K562 (cell line): Measurements from ENCODE around the gene SLC2A4. TPM values are rescaled to one million over a fixed set of nuclear protein-coding genes. Genes with fewer than 3 reads are reported as not detected.
A peak's percentile ranks its signal among the peaks of the same experiment; 100 is the strongest.

Experiments used
- ATAC-seq: fragments of 200-7000 bp; cut with Tn5 transposase; 3 replicates; pipeline ENCODE4 v1.9.1; 2020; ENCODE audit warnings: moderate library complexity
- BruUV-seq: library from RNA; stranded (reverse); fragments of 400-500 nt; replicated peaks from 2 replicates; lab custom pipeline; 2021; lab: Mats Ljungman, UMichigan
- CTCF ChIA-PET: fragments of 300-600 bp; formaldehyde crosslinking; extraction: SDS; loops from one replicate; lab custom pipeline; 2021; ENCODE audit warnings: low intra/inter-chr PET ratio; lab: Yijun Ruan, JAX
- POLR2A ChIA-PET: fragments of 300-600, 350-650 bp; sonication (Branson Sonifier 250); formaldehyde crosslinking; extraction: SDS; loops from one replicate; lab custom pipeline; 2021; ENCODE audit warnings: antibody characterized with exemption, inconsistent platforms; lab: Yijun Ruan, JAX
- DNase-seq, 4 experiments: peaks; one replicate each; pipeline versions ENCODE4 v3.0.0 to v3.0.0-alpha.2; 2011 to 2018; ENCODE audit warnings: low spot score in 3 of 4, mixed read lengths in 3 of 4; ENCODE audit errors: extremely low read depth in 1 of 4
- FAIRE-seq: peaks from 2 replicates; lab custom pipeline; 2011; peaks lifted over from hg19 to GRCh38; lab: Jason Lieb, UNC
- H2AFZ ChIP-seq: 2 replicates; pipeline ENCODE4 v1.6.0; 2011; ENCODE audit warnings: low read depth, low read length, control low read depth, inconsistent platforms
- H3K27ac ChIP-seq: fragments of 200-600 bp; 3 replicates; pipeline ENCODE4 v1.8.0; 2011; ENCODE audit warnings: low read depth, mild to moderate bottlenecking, control low read depth, inconsistent platforms, low read length, moderate library complexity, mixed read lengths; ENCODE audit errors: extremely low read depth
- H3K27me3 ChIP-seq, 2 experiments: fragments of 300-600 bp in 1 of 2; 2 replicates in 1 of 2; 3 replicates in 1 of 2; pipeline versions ENCODE4 v1.6.0 to v1.8.0; 2011; ENCODE audit warnings: inconsistent platforms in 2 of 2, low read length in 2 of 2, mild to moderate bottlenecking in 1 of 2, mixed read lengths in 1 of 2, moderate library complexity in 1 of 2; ENCODE audit not compliant: control insufficient read depth in 2 of 2, insufficient read depth in 2 of 2
- H3K36me3 ChIP-seq: fragments of 300-600 bp; 3 replicates; pipeline ENCODE4 v1.8.0; 2011; ENCODE audit warnings: mild to moderate bottlenecking, low read length, inconsistent platforms; ENCODE audit not compliant: control insufficient read depth, insufficient read depth
- H3K4me1 ChIP-seq, 2 experiments: fragments of 200-600 bp in 1 of 2; replicated peaks in 1 of 2; 2 replicates in 1 of 2; 3 replicates in 1 of 2; pipeline versions ENCODE4 v1.5.1 to v1.8.0; 2011; ENCODE audit warnings: inconsistent platforms in 2 of 2, low read length in 2 of 2, mild to moderate bottlenecking in 1 of 2, mixed read lengths in 1 of 2, moderate library complexity in 1 of 2; ENCODE audit not compliant: control insufficient read depth in 2 of 2, insufficient read depth in 2 of 2
- H3K4me2 ChIP-seq: 2 replicates; pipeline ENCODE4 v1.6.1; 2011; ENCODE audit warnings: low read length, control low read depth, inconsistent platforms, mixed read lengths; ENCODE audit not compliant: insufficient read depth
- H3K4me3 ChIP-seq: fragments of 200-600 bp; sonication (generic), shearing (Covaris generic); 2 replicates; pipeline ENCODE4 v1.5.1; 2016; ENCODE audit warnings: control low read depth, inconsistent platforms
- H3K79me2 ChIP-seq: fragments of 200-600 bp; 3 replicates; pipeline ENCODE4 v1.8.0; 2011; ENCODE audit warnings: low read length, inconsistent platforms; ENCODE audit not compliant: control insufficient read depth, insufficient read depth
- H3K9ac ChIP-seq, 2 experiments: 2 replicates each; pipeline versions ENCODE4 v1.6.0 to v1.6.1; 2011; ENCODE audit warnings: low read depth in 2 of 2, low read length in 2 of 2, control low read depth in 1 of 2, inconsistent platforms in 1 of 2, mild to moderate bottlenecking in 1 of 2, mixed read lengths in 1 of 2; ENCODE audit not compliant: insufficient read depth in 1 of 2
- H3K9me1 ChIP-seq: one replicate; pipeline ENCODE4 v1.6.0; 2011; ENCODE audit warnings: inconsistent platforms, mild to moderate bottlenecking, low read length, moderate library complexity; ENCODE audit not compliant: control insufficient read depth, insufficient read depth
- H3K9me3 ChIP-seq: replicated peaks from 2 replicates; pipeline ENCODE4 v1.5.1; 2011; ENCODE audit warnings: low read depth, low read length, inconsistent platforms; ENCODE audit not compliant: control insufficient read depth, insufficient read depth
- H4K20me1 ChIP-seq: replicated peaks from 2 replicates; pipeline ENCODE4 v1.6.1; 2011; ENCODE audit warnings: low read length, inconsistent platforms, mixed read lengths; ENCODE audit not compliant: control insufficient read depth, insufficient read depth
- ATF2 ChIP-seq: sonication (generic); formaldehyde crosslinking; IDR thresholded peaks from 2 replicates; pipeline ENCODE4 v1.8.1; 2022; ENCODE audit warnings: missing genetic modification reagents
- GTF2F1 ChIP-seq: IDR thresholded peaks from 2 replicates; pipeline ENCODE4 v1.6.1; 2011; ENCODE audit warnings: low read depth, low read length, improper control_type of control experiment
- NR1H2 ChIP-seq: sonication (generic); formaldehyde crosslinking; IDR thresholded peaks from 2 replicates; pipeline ENCODE4 v1.4.0; 2020; ENCODE audit warnings: mild to moderate bottlenecking, missing genetic modification reagents
- POLR2A ChIP-seq: fragments of 450-650 bp; conservative IDR thresholded peaks from 2 replicates; pipeline ENCODE4 v1.6.1; 2016
- SMAD2 ChIP-seq: fragments of 150-350 bp; IDR thresholded peaks from 2 replicates; pipeline ENCODE4 v1.6.1; 2014; ENCODE audit warnings: low read depth, mild to moderate bottlenecking, low read length
- TSHZ1 ChIP-seq: fragments of 250-450 bp; sonication (Bioruptor Pico); IDR thresholded peaks from 2 replicates; pipeline ENCODE4 v1.4.0; 2020; ENCODE audit warnings: mild to moderate bottlenecking, moderate library complexity
- ZBTB1 ChIP-seq: sonication (generic); formaldehyde crosslinking; IDR thresholded peaks from 2 replicates; pipeline ENCODE4 v1.8.1; 2023; ENCODE audit warnings: missing genetic modification reagents, low read depth, mild to moderate bottlenecking, borderline replicate concordance
- WGBS: fragments of 100-300 bp; shearing (Covaris generic); methylation state at CpG from one replicate; pipeline ENCODE4 v1.1.6; 2016; ENCODE audit warnings: low coverage, mixed read lengths; ENCODE audit not compliant: insufficient coverage; ENCODE audit errors: missing lambda C conversion rate; 5-methylcytosine and 5-hydroxymethylcytosine counted together
- in situ Hi-C: fragments of 300-500 bp; cut with MboI; formaldehyde crosslinking; loops from 4 replicates; pipeline ENCODE4 v1.15.0; 2018; ENCODE audit warnings: inconsistent platforms, mixed read lengths
- intact Hi-C: fragments of 100-400 bp; cut with micrococcal nuclease; formaldehyde crosslinking; loops from 2 replicates; pipeline ENCODE4 v1.14.2; 2022
- polyA plus RNA-seq, 8 experiments: library from polyadenylated mRNA; depleted of rRNA in 4 of 8; stranded (reverse) in 5 of 8; unstranded in 3 of 8; fragments of >200 nt; fragmentation: Nextera tagmentation in 2 of 8; fragmentation: Illumina TruSeq in 1 of 8; extraction: Ambion mirVana in 2 of 8; extraction: Trizol in 1 of 8; gene quantifications; 2 replicates each; pipeline versions ENCODE4 v1.2.1 to v1.2.3, GENCODE V29; 2011 to 2014; ENCODE audit warnings: inconsistent platforms in 1 of 8, missing spikeins in 1 of 8
- total RNA-seq, 7 experiments: library from RNA; depleted of rRNA in 6 of 7; stranded (reverse); fragments of >200 nt in 6 of 7; fragmentation: Illumina TruSeq in 2 of 7; extraction: Trizol in 2 of 7; gene quantifications; 2 replicates each; pipeline versions ENCODE4 v1.2.1 to v1.2.3, GENCODE V29; 2011 to 2021; ENCODE audit warnings: low replicate concordance in 1 of 7
- TF ChIP-seq, protein P1 (sequence below): sonication (generic); formaldehyde crosslinking; IDR thresholded peaks from 2 replicates; pipeline ENCODE4 v1.8.1; 2023; ENCODE audit warnings: mild to moderate bottlenecking, missing genetic modification reagents
- TF ChIP-seq, protein P2 (sequence below), 2 experiments: fragments of 450-650 bp in 1 of 2; sonication (generic) in 1 of 2; formaldehyde crosslinking; conservative IDR thresholded peaks; 2 replicates each; pipeline versions ENCODE4 v1.4.0 to v1.8.1; 2020 to 2022; ENCODE audit warnings: mild to moderate bottlenecking in 1 of 2, missing genetic modification reagents in 1 of 2

SLC2A4 gene
- total and polyA plus RNA-seq, 9 of the 15 experiments (the other 6 are each of a cell fraction or from before 2014, with no cell fraction given) = 0.74 to 3.5 (median 1.6) TPM

GRCh38 chr17:7233701-7234082 is 47.8 kb upstream of the SLC2A4 start (continued):
- 0 out of 2 replicates have a peak, but pooled peaks have one; percentile 30 for TF ChIP-seq NR1H2
- TF ChIP-seq, all 486 proteins: peak for 4

GRCh38 chr17:7234083-7234951 is 47.2 kb upstream of the SLC2A4 start, which contains the start of gene DVL2:
DVL2 (minus strand) TSS chr17:7234517; CDS start chr17:7234262, 255 bp downstream.
- Histone ChIP-seq H3K27ac (peak within 1 kb of the TSS; percentile 89), H3K9me1 (peaks cover 4% of the 10 kb centered on the region), H3K4me3 (peak within 1 kb of the TSS; percentile 73), H3K9me3 (no peaks in the 10 kb centered on the region), H2AFZ (peak within 1 kb of the TSS; percentile 70; the same call in 1 of the 2 replicates), H3K79me2 (peaks cover 87% of the 10 kb centered on the region), H3K36me3 (peaks cover 54% of the 10 kb centered on the region; the same call in 2 of the 3 replicates), H3K4me2 (peak within 1 kb of the TSS; percentile 91), H3K27me3 (no peaks in the 10 kb centered on the region), H4K20me1 (peaks cover 12% of the 10 kb centered on the region), H3K4me1 (peaks cover 28 to 31% of the 10 kb centered on the region in 2 experiments; a peak in 4 of 5 replicates), H3K9ac (peak within 1 kb of the TSS; percentile 95 to 97)
- DNase-seq (peak; percentile 77 to 93 (median 86)), ATAC-seq (peak; percentile 67), FAIRE-seq (peak; percentile 85)
- intact Hi-C loops = no loop called here
- BruUV-seq = TSS peak; percentile 19
- in situ Hi-C loops = no loop called here
- WGBS = 3% methylated on average over 30 of the region's 72 CpGs
- ChIA-PET POLR2A (interaction anchor here (0.6 to 6.6 kb wide), 5 partner anchors 8 to 647 kb away, joined by 3 to 73 read pairs (median 4); partner anchors contain the start of genes ACADVL, DLG4 and GABARAP), CTCF (no interaction called here)
- TF ChIP-seq GTF2F1 (no peak), TSHZ1 (no peak), ATF2 (CRISPR knock-in tag) (no peak), POLR2A (peak; percentile 86), SMAD2 (no peak), ZBTB1 (CRISPR knock-in tag) (no peak)
- TF ChIP-seq, protein P1, sequence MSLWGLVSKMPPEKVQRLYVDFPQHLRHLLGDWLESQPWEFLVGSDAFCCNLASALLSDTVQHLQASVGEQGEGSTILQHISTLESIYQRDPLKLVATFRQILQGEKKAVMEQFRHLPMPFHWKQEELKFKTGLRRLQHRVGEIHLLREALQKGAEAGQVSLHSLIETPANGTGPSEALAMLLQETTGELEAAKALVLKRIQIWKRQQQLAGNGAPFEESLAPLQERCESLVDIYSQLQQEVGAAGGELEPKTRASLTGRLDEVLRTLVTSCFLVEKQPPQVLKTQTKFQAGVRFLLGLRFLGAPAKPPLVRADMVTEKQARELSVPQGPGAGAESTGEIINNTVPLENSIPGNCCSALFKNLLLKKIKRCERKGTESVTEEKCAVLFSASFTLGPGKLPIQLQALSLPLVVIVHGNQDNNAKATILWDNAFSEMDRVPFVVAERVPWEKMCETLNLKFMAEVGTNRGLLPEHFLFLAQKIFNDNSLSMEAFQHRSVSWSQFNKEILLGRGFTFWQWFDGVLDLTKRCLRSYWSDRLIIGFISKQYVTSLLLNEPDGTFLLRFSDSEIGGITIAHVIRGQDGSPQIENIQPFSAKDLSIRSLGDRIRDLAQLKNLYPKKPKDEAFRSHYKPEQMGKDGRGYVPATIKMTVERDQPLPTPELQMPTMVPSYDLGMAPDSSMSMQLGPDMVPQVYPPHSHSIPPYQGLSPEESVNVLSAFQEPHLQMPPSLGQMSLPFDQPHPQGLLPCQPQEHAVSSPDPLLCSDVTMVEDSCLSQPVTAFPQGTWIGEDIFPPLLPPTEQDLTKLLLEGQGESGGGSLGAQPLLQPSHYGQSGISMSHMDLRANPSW (CRISPR knock-in tag) = no peak
- TF ChIP-seq, protein P2, sequence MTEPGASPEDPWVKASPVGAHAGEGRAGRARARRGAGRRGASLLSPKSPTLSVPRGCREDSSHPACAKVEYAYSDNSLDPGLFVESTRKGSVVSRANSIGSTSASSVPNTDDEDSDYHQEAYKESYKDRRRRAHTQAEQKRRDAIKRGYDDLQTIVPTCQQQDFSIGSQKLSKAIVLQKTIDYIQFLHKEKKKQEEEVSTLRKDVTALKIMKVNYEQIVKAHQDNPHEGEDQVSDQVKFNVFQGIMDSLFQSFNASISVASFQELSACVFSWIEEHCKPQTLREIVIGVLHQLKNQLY (CRISPR knock-in tag; conservative IDR thresholded peaks at IDR 0.05) = peak in 1 of 2 experiments; percentile 92; a peak in 1 of 4 replicates
